Keratinocyte (primary cell): Measurements from ENCODE around the gene NRN1L. TPM values are rescaled to one million over a fixed set of nuclear protein-coding genes. Genes with fewer than 3 reads are reported as not detected.

Source experiments
- DNase-seq: peaks from one replicate; pipeline ENCODE4 v3.0.0-alpha.2; 2011; ENCODE audit warnings: low read depth, missing footprints, low spot score
- FAIRE-seq: peaks from 2 replicates; lab custom pipeline; 2011; peaks lifted over from hg19 to GRCh38; lab: Jason Lieb, UNC
- H2AFZ ChIP-seq: 2 replicates; pipeline ENCODE4 v1.6.0; 2012; ENCODE audit warnings: low read length, control low read depth, inconsistent platforms; ENCODE audit not compliant: control insufficient read depth
- H3K27ac ChIP-seq: 2 replicates; pipeline ENCODE4 v1.5.1; 2011; ENCODE audit warnings: low read length; ENCODE audit not compliant: control insufficient read depth, insufficient read depth
- H3K27me3 ChIP-seq: 3 replicates; pipeline ENCODE4 v1.6.0; 2011; ENCODE audit warnings: low read length; ENCODE audit not compliant: control insufficient read depth, insufficient read depth; ENCODE audit errors: extremely low read depth
- H3K36me3 ChIP-seq, 2 experiments: 2 replicates in 1 of 2; 3 replicates in 1 of 2; pipeline ENCODE4 v1.5.1; 2011; ENCODE audit warnings: low read length in 2 of 2, mild to moderate bottlenecking in 1 of 2; ENCODE audit not compliant: control insufficient read depth in 2 of 2, insufficient read depth in 2 of 2; ENCODE audit errors: extremely low read depth in 1 of 2
- H3K4me1 ChIP-seq: 3 replicates; pipeline ENCODE4 v1.5.1; 2011; ENCODE audit warnings: low read length; ENCODE audit not compliant: control insufficient read depth, insufficient read depth; ENCODE audit errors: extremely low read depth
- H3K4me2 ChIP-seq: 3 replicates; pipeline ENCODE4 v1.6.0; 2011; ENCODE audit warnings: low read depth, low read length; ENCODE audit not compliant: control insufficient read depth, insufficient read depth; ENCODE audit errors: extremely low read depth
- H3K4me3 ChIP-seq, 3 experiments: fragments of 200-600 bp in 1 of 3; sonication (generic) in 1 of 3; 2 replicates in 2 of 3; 3 replicates in 1 of 3; pipeline ENCODE4 v1.5.1; 2011 to 2016; ENCODE audit warnings: low read length in 3 of 3, mild to moderate bottlenecking in 3 of 3, control low read depth in 2 of 3, inconsistent platforms in 1 of 3, low read depth in 1 of 3, mixed read lengths in 1 of 3, mixed run types in 1 of 3, moderate library complexity in 1 of 3; ENCODE audit not compliant: control insufficient read depth in 2 of 3, insufficient read depth in 2 of 3; ENCODE audit errors: extremely low read depth in 1 of 3
- H3K79me2 ChIP-seq: 2 replicates; pipeline ENCODE4 v1.6.0; 2012; ENCODE audit warnings: low read length; ENCODE audit not compliant: control insufficient read depth, insufficient read depth
- H3K9ac ChIP-seq: 3 replicates; pipeline ENCODE4 v1.6.0; 2011; ENCODE audit warnings: low read length; ENCODE audit not compliant: control insufficient read depth, insufficient read depth; ENCODE audit errors: extremely low read depth
- H3K9me1 ChIP-seq: 3 replicates; pipeline ENCODE4 v1.6.0; 2011; ENCODE audit warnings: low read length; ENCODE audit not compliant: control insufficient read depth, insufficient read depth; ENCODE audit errors: extremely low read depth
- H3K9me3 ChIP-seq: 2 replicates; pipeline ENCODE4 v1.5.1; 2012; ENCODE audit warnings: low read depth, low read length; ENCODE audit not compliant: control insufficient read depth
- H4K20me1 ChIP-seq: 3 replicates; pipeline ENCODE4 v1.6.0; 2011; ENCODE audit warnings: low read length; ENCODE audit not compliant: control insufficient read depth, insufficient read depth; ENCODE audit errors: extremely low read depth
- EZH2 ChIP-seq: IDR thresholded peaks from one replicate; pipeline ENCODE4 v1.6.1; 2012; ENCODE audit warnings: inconsistent platforms, mild to moderate bottlenecking, low read length, moderate library complexity
- dilution Hi-C: fragments of 300-500 bp; cut with MboI; formaldehyde crosslinking; loops from one replicate; pipeline ENCODE4 v1.7.0; 2020; ENCODE audit warnings: low sequenced_read_pairs; ENCODE audit not compliant: extremely low pct_ligation_motif_present
- polyA plus RNA-seq, 5 experiments: library from polyadenylated mRNA; depleted of rRNA in 3 of 5; stranded (reverse) in 3 of 5; stranded (forward) in 1 of 5; unstranded in 1 of 5; fragments of >200 nt; gene quantifications; 1 replicate in 1 of 5; 2 replicates in 3 of 5; 3 replicates in 1 of 5; pipeline versions ENCODE4 v1.2.1 to v1.2.3, GENCODE V29; 2011 to 2012; ENCODE audit warnings: missing spikeins in 2 of 5, low read depth in 1 of 5, low replicate concordance in 1 of 5
- TF ChIP-seq, protein P1 (sequence below), 3 experiments: IDR thresholded peaks in 1 of 3; conservative IDR thresholded peaks in 1 of 3; optimal IDR thresholded peaks in 1 of 3; 2 replicates in 2 of 3; 3 replicates in 1 of 3; pipeline versions ENCODE3 to v1.5.1; 2011; ENCODE audit warnings: low read length in 3 of 3, mild to moderate bottlenecking in 3 of 3, moderate library complexity in 2 of 3, control low read depth in 1 of 3, inconsistent platforms in 1 of 3; ENCODE audit not compliant: insufficient read depth in 2 of 3; ENCODE audit errors: extremely low read depth in 1 of 3

NRN1L gene
- polyA plus RNA-seq, 1 donor (not counting 4 experiments of a cell fraction or from before 2014, with no cell fraction given) = not detected

DNA sequence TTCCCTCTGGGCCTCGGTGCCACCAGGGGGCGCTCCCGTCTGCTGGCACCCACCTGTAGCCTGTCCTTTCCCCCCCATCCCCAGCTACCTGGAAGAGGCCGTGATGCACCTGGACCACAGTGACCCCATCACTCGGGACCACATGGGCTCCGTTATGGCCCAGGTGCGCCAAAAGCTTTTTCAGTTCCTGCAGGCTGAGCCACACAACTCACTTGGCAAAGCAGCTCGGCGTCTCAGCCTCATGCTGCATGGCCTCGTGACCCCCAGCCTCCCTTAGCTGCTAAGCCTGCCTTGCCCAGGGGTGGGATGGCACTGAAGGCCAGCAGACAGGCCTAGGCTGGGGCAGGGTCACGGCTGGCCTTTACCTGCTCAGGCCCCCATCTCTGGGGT is 818 bp upstream of the NRN1L start:
- no peak overlapping the region for H3K27ac ChIP-seq
- TF ChIP-seq, protein P1, sequence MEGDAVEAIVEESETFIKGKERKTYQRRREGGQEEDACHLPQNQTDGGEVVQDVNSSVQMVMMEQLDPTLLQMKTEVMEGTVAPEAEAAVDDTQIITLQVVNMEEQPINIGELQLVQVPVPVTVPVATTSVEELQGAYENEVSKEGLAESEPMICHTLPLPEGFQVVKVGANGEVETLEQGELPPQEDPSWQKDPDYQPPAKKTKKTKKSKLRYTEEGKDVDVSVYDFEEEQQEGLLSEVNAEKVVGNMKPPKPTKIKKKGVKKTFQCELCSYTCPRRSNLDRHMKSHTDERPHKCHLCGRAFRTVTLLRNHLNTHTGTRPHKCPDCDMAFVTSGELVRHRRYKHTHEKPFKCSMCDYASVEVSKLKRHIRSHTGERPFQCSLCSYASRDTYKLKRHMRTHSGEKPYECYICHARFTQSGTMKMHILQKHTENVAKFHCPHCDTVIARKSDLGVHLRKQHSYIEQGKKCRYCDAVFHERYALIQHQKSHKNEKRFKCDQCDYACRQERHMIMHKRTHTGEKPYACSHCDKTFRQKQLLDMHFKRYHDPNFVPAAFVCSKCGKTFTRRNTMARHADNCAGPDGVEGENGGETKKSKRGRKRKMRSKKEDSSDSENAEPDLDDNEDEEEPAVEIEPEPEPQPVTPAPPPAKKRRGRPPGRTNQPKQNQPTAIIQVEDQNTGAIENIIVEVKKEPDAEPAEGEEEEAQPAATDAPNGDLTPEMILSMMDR (optimal IDR thresholded peaks at IDR 0.05 in 1 of 3, IDR thresholded peaks at IDR 0.05 in 1 of 3, conservative IDR thresholded peaks at IDR 0.05 in 1 of 3; ENCODE audit: extremely low read depth in 1 of 3, insufficient read depth in 2 of 3, low read length in 3 of 3) = peak; percentile 78 to 96 (median 89)
- no peak for TF ChIP-seq EZH2
- no peaks in the 10 kb centered on the region for H3K27me3 ChIP-seq
- no peaks in the 10 kb centered on the region for H3K79me2 ChIP-seq
- peaks cover 4% of the 10 kb centered on the region for H3K4me1 ChIP-seq
- H3K4me2 ChIP-seq = no peak overlapping the region
- H2AFZ ChIP-seq = no peak overlapping the region
- dilution Hi-C loops = no loop called here
- no peaks in the 10 kb centered on the region for H3K9me3 ChIP-seq
- peaks cover 15% of the 10 kb centered on the region for H4K20me1 ChIP-seq
- peaks cover 34 to 41% of the 10 kb centered on the region in 2 experiments for H3K36me3 ChIP-seq
- no peak overlapping the region for H3K4me3 ChIP-seq
- FAIRE-seq (peak; percentile 53), DNase-seq (no peak)
- no peaks in the 10 kb centered on the region for H3K9me1 ChIP-seq
- H3K9ac ChIP-seq = no peak overlapping the region

DNA sequence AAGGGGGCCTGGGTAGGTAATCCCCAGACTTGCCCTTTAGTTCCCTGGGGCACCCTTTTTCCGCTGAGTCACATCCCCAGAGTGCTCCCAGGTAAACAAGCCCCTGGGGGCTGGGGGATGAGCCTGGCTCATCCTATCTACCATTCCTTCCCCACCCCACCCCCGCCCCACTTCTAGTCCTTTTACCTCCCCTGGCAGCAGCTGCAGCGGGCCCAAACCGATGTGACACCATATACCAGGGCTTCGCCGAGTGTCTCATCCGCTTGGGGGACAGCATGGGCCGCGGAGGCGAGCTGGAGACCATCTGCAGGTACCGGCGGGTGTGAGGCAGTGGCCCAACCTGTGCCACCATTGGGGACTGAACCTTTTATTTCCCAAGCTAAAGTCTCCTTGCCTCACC is 860 bp downstream of the NRN1L start:
- Histone ChIP-seq H3K27ac (no peak overlapping the region), H3K36me3 (peaks cover 30 to 31% of the 10 kb centered on the region in 2 experiments)

More for the DNA sequence above, 860 bp downstream of the NRN1L start:
- H3K4me1 ChIP-seq = peaks cover 4% of the 10 kb centered on the region
- no peak overlapping the region for H2AFZ ChIP-seq
- no peak overlapping the region for H3K4me2 ChIP-seq
- FAIRE-seq (no peak), DNase-seq (no peak)
- H3K9me1 ChIP-seq = no peaks in the 10 kb centered on the region
- TF ChIP-seq EZH2 = no peak
- TF ChIP-seq, protein P1 (optimal IDR thresholded peaks at IDR 0.05 in 1 of 3, IDR thresholded peaks at IDR 0.05 in 1 of 3, conservative IDR thresholded peaks at IDR 0.05 in 1 of 3; ENCODE audit: extremely low read depth in 1 of 3, insufficient read depth in 2 of 3, low read length in 3 of 3) = no peak
- no peaks in the 10 kb centered on the region for H3K27me3 ChIP-seq
- H3K79me2 ChIP-seq = no peaks in the 10 kb centered on the region
- H4K20me1 ChIP-seq = peaks cover 15% of the 10 kb centered on the region
- dilution Hi-C loops = no loop called here
- no peak overlapping the region for H3K9ac ChIP-seq
- no peaks in the 10 kb centered on the region for H3K9me3 ChIP-seq
- no peak overlapping the region for H3K4me3 ChIP-seq
